HG03025 (cell line): Measurements from ENCODE around the gene PPARGC1A.

Source experiments
- ATAC-seq: cut with Tn5 transposase; IDR thresholded peaks from one replicate; pipeline ENCODE4 v1.9.1; 2021; ENCODE audit warnings: mild to moderate bottlenecking, moderate library complexity; ENCODE audit not compliant: unreplicated experiment, low FRiP score

Gene PPARGC1A

DNA sequence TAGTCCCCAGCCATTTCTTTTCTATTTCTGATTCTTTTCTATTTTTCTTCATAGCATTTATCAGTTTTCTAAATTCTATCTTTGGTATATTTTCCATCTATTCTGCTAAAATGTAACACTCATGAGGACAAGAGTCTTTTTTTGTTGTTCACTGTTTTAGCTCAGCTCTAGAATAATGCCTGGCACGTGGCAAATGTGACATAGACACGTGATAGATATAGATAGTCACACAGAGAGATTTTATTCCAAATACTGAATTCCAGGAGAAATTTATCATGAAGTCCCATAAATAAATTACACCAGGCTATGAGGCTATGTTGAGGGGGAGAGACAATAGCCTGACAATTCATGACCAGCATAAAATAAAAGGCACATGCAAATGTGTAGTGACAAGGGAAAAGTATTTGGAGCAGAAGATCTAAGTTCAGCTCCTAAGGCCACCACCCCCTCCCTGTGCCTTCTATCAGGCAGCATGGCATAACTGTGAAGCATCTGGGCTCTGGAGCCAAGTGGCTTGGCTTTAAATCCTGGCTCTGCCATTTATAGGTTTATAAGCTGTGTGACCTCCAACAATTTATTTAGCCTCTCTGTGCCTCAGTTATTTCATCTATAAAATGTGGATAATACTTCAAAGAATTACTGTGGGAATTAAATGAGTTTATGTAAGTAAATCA lies 25.7 kb upstream of the PPARGC1A start:
- ATAC-seq: no peak

DNA sequence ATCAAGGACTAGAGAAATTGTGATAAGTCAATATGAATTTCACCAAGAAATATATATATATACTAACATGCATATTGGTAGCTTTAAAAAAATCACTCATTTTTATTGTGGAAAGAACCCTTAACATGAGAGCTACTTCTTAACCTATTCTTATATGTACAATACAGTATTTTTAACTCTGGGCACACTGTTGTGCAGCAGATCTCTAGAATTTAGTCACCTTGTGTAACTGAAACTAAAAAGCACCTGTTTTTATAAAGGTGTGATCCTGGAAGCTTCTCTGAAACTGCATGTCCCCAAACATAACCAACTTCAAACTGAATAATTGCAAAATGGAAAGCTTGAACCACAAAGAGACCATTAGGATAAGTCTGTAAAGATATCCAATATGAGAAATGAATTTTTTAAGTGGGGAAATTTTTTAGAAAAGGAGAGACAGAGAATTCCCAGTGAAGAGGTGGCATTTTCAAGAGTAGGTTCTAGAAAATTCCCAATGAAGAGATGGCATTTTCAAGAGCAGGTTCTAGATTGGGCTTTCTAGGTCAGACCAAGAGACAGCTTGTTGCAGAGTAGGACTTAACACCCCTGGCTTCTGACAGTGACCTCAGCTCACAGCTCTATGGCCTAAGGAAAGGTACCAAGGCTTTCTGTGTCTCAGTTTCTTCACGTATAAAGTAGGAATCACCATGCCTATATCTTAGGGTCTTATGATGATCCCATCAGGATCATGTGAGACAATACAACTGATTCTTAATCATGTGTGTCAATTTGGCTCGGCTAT lies 22.0 kb upstream of the PPARGC1A start:
- ATAC-seq: peak; percentile 53

DNA sequence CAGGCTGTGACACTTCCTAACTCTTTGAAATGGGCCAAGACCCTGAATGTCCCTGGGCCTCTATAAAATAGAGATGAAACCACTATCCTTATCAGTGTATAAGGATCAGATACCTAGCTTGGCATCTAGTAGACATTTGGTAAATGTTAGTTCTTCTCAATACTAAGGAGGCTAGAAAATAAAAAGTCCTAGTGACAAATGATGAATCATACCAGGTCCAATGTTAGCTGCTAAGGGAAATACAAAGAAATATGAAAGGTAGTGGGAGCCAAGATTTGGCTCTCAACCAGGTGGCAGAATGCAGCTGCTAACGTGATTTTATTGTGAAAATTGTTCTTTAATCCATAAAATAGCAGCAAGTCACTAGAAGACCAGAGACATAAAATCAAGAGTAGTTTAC lies 19.8 kb upstream of the PPARGC1A start:
- ATAC-seq: no peak

DNA sequence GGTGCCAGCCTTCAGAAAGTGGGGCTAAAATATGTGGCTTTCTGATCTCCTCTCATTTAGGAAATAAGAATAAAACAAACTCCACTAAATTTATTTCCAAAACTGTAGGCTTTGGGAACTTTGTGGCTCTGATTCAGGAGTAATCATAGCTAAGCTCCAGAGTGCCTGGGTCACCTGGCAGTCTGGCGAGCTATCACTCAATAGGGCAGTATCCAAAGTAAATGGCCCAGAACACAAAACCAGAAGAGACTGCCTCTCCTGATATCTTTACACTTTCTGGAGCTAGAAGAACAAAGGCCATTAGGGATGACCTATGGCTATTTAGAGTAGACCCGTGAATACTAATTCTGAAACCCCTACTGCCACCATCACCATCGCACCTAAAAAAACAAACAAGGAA lies 17.0 kb upstream of the PPARGC1A start:
- no peak for ATAC-seq

DNA sequence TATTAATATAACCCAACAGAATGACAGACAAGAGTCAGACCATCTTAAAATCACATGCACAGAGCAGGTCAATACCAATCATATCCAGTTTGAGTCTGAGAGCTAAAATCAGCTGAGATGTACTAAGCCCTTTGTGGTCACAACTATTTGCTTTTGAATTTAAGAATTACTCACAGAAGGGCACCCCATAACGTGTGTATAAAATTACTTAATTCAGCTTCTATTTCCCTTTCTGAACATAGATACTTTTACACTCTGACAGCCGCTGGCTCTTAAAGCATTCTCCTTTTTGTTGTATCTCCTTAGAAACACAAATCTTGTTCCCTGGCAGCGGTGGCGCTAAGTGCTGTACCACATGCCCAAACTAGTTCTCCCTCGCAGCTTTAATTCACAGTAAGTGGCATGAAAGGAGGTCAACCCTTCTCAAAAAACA lies 14.8 kb upstream of the PPARGC1A start:
- ATAC-seq: no peak

DNA sequence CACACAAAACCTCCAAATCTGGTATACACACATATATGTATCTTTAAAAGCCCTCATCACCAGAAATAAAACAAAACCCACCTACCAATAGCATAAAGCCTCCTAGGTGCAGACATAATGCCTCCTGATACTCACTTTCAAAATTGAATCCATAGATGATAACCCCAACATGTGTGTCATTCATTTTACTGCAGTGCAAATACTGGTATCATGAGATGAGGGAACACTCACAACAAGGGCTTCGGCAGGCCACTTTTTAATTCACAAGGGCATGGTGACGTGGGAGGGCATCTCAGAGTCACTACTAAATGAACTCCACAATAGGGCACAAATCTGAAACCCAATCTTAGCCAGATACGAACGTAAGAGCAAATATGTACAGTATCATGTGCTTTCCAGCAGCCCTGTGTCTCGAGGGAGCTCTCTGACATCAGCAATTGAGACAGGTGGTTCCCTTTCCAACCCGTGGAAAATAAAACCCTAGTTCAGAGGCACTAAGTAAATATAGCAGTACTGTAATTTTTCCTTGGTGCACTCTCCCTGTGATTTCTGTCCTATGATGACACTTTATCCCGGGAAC lies 14.1 kb upstream of the PPARGC1A start:
- no peak for ATAC-seq

DNA sequence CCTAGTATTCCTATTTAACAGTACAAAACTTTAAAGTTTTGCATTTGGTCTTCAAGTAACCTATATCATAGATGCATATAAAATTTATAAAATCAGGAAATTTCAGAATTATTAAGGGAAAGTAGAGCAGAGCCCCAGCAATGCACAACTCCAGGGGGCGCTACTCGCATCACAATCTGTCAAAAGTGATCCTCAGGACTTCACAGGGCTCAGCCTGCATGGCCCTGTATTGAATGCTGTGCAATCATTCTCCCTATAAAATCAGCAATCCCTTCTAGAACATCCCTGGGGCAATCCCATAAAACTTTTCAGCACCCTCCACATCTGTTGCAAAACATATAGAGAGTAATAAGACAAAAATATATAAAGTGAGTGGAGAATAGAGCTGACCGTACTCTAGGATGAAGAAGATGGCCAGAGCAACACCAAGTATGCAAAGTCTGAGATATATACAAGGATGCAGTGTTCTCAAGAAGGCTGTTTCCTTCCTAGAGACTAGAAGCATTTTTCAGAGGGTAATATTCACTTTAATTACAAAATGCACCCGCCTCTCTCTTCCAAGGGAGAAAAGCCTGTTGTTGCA lies 12.5 kb upstream of the PPARGC1A start:
- ATAC-seq: no peak

DNA sequence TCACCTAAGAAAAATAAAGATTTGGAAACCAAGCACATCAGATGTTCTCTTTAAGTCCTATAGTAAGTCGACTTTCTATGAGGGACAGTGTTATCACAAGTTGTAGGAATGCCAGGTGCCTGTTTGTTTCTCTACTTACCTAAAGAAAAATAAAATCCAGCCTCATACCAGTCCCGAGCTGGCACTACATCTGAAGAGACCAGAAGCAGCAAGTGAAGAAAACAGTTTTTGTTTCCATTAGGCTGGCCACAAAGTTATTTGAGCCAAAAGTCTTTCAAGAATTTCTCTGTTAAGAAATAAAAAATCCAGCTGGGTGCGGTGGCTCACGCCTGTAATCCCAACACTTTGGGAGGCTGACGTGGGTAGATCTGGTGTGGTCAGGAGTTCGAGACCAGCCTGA lies 10.8 kb upstream of the PPARGC1A start:
- ATAC-seq: no peak

DNA sequence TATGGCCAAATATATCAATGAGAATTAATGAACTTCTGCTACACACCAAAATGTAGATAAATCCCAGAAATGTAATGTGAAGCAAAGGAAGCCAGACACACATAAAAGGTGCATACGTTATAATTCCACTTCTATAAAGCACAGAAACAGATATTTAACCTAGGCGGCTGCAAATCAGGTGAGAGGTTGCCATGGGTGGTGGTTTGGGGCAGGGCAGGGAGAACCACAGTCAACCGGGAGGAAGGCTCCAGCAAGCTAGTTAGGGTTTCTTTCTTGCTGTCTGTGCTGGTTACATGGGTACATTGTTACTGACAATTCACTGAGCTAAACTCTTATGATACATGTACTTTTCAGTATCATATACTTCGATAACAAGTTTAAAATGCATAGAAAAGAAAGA lies 9.7 kb upstream of the PPARGC1A start:
- no peak for ATAC-seq

DNA sequence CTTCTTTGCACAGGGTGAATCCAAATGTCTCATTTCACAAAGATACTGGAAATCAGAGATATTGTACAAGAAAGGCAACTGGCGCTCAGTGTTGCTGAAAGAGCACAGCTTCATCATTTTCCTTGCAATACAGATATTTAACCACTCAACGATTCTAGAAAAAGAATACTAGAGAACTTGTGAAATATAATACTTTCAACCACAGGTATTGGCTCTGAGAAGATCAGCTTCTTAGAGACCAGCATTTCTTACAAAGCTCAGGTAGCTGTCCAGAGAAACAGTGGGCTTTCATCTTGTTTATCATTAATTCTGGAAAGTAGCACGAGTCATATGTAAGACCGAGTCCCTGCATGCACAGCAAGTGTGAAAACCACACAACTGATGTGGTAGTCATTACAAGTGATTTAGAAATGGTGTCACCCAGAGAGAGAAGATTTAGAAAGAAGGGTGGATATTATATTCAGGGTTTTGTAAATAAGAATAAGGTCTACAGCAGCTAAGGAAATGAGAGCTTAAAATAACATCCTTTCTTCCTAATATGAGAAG lies 7.8 kb upstream of the PPARGC1A start:
- no peak for ATAC-seq

DNA sequence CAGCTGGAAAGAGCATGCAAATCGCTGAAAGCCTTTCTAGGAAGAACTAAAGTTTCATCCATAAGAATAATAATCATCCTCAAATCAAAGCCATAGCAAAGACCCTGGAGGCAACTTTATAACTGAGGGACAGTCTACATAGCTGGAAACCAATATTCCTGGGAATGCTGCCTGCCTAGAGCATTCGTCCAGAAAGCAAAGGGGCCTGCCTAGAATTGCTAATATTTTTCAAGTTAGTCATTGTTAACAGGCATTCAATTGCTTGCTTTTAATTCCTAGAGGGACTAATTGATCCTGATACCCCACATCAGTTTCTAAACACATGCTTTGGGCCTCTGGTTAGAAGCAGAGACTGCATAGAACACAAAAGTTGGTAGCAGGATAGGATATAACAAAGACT lies 4.2 kb upstream of the PPARGC1A start:
- ATAC-seq: no peak

DNA sequence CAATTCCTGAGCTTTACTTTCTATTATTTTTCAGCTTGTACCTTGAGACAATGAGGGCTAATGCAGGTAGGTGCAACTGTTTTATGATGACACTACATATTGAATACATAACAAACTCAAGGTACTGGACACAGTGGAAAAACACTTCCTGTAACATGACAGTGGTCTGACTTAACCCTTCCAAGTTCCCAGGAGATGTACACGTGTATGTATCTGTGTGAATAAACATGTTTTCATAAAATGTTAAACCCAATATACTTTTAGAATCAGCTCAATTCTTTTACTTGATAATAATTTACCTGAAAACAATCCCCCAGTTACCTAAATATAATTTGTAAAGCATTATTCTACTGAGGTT lies 1.2 kb upstream of the PPARGC1A start:
- no peak for ATAC-seq

DNA sequence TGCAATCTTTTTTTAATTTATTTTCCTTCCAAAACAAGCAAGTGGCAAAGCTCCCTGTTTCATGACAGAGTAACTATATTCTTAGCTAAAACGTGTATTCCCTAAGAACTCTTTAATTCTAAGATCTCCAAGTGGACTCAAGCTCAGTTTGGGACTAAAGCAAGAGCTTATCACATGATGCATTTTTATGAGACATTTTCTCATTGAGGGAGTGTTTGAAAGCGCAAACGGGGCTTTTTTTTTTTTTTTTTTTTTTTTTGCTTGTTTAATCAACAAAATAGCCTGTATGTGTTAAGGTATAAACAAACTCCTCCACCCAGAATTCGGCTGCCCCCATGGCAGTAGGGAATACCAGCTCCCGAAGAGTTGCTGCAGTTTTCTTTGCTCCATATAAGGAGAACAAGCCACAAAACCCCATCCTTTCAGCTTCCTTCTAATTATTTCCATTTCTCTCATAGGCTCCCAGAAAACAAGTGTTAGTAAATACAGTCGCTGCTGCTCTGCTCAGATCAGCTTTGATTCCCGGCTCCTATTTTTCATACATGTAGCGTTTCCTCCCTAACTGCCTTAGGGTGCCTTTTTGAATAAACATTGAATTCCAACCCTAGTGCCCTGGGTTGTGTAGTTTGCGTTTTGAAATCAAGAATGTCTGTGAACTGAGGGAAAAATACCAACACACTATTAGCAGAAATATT lies 669 bp upstream of the PPARGC1A start:
- no peak for ATAC-seq

DNA sequence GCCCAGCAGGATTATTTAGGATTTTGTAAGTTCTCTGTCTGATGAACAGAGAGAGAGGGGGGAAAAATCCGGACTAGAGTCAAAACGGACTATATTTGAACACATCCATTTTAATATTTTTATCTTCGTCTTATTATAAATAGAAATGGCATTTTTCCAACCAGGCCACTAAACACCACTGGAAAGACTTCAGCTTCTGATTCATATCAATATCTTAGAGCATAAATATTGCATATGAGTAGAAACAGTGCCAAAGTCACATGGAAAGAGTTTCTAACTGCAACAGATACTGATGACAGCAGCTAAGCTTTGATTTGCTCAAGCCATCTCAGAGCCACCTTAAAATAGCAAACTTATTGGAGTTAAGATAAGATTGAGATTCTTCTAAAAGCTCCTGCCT lies 456 bp downstream of the PPARGC1A start:
- no peak for ATAC-seq

DNA sequence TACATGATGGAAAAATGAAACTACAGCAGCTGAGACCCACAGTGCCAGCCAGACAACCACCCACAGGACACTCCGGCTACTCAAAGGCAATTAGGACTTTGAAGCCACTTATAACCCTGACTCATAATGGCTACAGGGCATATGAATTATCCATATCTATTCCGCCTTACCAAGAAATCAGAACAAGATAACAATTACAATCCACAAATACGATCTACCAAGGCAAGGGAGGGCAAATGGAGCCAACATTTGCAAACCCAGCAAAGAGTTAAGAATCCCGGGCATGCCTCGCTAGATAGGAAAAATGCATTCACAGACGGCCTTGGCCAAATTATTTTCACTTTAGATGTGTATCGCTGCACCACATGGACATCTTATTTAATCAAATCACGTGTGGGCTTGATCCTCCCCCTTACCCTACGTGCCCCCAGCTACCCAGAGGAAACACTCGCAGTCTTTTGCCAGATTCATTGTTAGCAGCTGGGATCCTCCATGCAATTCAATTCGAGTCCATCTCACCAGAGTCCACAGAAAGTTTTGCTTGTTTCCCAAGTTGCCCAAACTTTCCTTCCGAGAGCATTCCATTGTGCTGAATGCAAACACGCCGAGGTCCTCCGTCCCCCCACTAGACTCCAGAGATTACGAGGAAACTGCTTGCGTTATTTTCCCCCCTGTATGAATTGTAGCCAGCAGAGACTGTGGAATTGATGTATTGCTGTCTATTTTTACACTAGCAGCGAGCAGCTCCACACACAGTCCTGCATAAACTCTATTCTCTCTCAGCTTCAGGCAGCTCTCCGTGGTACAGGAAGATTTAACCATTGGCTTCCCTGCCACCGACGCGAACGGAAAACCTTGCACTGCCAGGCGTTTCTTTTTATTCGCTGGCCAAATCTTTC lies 1.2 kb downstream of the PPARGC1A start:
- no peak for ATAC-seq

DNA sequence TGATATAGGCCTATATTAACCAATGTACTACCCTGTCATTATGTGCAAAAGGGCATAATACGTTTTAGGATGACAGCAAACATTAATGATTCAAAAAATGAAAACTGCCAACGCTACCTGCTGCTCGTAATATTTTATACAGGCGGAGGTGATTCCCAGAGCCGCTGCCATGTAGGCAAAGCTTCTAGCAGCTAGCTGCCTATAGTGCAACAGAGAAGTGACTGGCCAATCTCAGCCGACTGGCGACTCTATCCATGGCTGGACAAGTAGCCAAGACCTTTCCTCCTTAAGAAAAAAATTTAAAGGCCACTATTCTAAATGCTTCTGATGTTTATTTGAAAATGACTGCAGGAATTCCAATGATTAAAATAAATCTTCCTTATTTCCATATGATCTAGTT lies 1.9 kb downstream of the PPARGC1A start:
- ATAC-seq: no peak

DNA sequence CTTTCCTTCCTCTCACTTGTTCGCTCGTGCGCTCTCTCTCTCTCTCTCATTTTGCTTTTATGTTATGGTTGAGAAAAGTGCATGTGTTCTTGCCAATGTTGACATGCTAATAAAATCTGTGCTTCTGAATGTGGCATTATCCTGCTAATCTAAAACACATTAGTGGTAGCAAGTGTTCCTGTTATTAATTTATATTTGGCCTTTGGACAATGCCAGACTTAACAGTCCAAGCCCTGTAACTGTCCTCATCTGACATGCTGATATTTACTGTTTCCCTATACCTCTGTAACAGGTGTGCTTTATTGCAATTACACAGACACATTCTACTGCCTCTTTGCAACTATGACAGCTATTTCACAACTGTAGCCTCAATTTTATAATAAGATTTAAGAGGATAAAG lies 2.7 kb downstream of the PPARGC1A start:
- no peak for ATAC-seq

DNA sequence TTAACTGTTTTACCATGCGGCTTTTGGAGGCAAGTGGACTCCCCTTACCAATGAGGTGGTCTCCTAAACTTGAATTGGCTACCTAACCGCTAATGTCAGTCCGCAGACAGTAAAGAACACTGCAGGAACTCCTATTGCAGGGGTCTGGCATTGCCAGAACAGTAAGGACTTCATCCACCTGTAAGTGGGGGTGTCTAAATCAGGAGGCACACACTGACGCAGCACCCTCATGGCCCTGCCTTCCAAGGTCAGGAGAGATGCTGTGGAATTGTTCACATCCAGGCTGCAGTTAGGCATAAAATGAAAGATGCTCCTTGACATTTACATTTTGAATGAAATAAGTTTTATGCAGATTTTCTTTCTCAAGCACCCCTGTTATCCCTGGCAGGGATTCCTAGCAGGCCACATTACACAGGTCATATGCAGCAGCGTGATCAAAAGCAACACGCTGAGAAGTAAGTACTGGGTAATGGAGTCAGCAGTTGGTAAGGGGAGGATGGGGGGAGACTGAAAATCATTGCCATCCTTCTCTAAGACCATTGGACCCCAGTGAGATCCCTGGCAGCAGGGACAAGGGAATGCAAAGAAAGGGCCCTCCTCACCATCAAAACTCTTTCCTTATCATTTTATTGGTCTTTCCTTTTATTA lies 3.8 kb downstream of the PPARGC1A start:
- no peak for ATAC-seq

DNA sequence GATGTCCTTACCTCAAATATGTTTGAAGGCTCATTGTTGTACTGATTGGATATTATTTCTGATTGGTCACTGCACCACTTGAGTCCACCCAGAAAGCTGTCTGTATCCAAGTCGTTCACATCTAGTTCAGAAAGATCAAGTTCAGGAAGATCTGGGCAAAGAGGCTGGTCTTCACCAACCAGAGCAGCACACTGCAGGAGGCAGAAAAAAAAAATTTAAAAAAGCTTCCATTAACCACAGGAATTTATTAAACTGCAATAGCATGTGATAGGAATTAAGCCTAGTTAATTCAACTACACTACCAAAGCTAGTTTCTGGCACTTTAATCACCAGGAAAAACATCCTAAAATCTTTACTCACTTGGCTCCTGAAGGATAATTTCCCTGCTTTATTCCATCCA lies 5.1 kb downstream of the PPARGC1A start:
- ATAC-seq: no peak
